HG02759 (cell line): ENCODE data around the gene ZNF213.

ENCODE experiments used
- ATAC-seq: cut with Tn5 transposase; IDR thresholded peaks from one replicate; pipeline ENCODE4 v1.9.1; 2021; ENCODE audit warnings: mild to moderate bottlenecking, moderate library complexity; ENCODE audit not compliant: unreplicated experiment

ZNF213 gene

GRCh38 chr16:3190949-3191353, 56.1 kb downstream of the ZNF213 start:
- ATAC-seq: no peak
